Esophagus muscularis mucosa (tissue), 4 donors: ENCODE data around the gene ARL15.

ENCODE experiments used
- EP300 ChIP-seq: sonication (generic); formaldehyde crosslinking; IDR thresholded peaks from one replicate; pipeline ENCODE4 v1.6.1; 2017; ENCODE audit warnings: antibody characterized with exemption
- POLR2A ChIP-seq: fragments of 450-650 bp; IDR thresholded peaks from one replicate; pipeline ENCODE4 v1.6.1; 2017; ENCODE audit warnings: antibody characterized with exemption, moderate library complexity, mild to moderate bottlenecking, low read depth
- TF ChIP-seq, protein P1 (sequence below), 3 experiments: fragments of 200-600 bp in 2 of 3; fragments of 450-650 bp in 1 of 3; sonication (generic) in 2 of 3; IDR thresholded peaks; one replicate each; pipeline ENCODE4 v1.5.1; 2017 to 2019; ENCODE audit warnings: antibody characterized with exemption in 3 of 3, mild to moderate bottlenecking in 2 of 3, moderate library complexity in 1 of 3

DNA sequence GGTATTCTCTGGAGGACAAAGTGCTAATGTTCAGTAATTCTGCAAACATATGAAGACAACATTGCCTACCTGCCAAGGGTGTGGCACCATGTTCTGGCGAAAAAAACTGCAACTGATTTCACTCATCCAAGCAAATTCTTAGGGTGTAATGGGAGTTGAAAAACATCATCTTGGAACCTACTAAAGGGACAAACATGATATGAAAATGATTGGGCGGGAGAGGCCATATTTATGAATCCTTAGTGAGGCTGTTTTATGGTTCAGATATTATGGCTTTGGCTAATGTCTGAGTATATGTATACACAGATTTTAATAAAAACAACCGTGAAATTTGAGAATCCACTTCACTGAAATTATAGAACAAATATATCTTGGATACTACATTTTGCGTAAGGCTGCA lies 225.7 kb downstream of the ARL15 start:
- TF ChIP-seq, protein P1, sequence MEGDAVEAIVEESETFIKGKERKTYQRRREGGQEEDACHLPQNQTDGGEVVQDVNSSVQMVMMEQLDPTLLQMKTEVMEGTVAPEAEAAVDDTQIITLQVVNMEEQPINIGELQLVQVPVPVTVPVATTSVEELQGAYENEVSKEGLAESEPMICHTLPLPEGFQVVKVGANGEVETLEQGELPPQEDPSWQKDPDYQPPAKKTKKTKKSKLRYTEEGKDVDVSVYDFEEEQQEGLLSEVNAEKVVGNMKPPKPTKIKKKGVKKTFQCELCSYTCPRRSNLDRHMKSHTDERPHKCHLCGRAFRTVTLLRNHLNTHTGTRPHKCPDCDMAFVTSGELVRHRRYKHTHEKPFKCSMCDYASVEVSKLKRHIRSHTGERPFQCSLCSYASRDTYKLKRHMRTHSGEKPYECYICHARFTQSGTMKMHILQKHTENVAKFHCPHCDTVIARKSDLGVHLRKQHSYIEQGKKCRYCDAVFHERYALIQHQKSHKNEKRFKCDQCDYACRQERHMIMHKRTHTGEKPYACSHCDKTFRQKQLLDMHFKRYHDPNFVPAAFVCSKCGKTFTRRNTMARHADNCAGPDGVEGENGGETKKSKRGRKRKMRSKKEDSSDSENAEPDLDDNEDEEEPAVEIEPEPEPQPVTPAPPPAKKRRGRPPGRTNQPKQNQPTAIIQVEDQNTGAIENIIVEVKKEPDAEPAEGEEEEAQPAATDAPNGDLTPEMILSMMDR (IDR thresholded peaks at IDR 0.05): no peak
- no peak for TF ChIP-seq POLR2A
- no peak for TF ChIP-seq EP300
